ENCODE measurements around the gene AGBL4. TPM values are rescaled to one million over a fixed set of nuclear protein-coding genes. Genes with fewer than 3 reads are reported as not detected.

The AGBL4 gene
- total RNA-seq, 1 donor from 2014 or later: not detected

GRCh38 chr1:48576565-48576964 is 1447.2 kb downstream of the AGBL4 start:
- no peak for DNase-seq

- DNase-seq: peak; percentile 75
Observed at GRCh38 chr1:48572646-48573258, 1451.0 kb downstream of the AGBL4 start.

GRCh38 chr1:48572134-48572533 is 1451.6 kb downstream of the AGBL4 start:
- DNase-seq: no peak

- peak; percentile 2 for DNase-seq
Observed at GRCh38 chr1:48571303-48571987, 1452.3 kb downstream of the AGBL4 start.

- no peak for DNase-seq
Observed at GRCh38 chr1:48570568-48570967, 1453.2 kb downstream of the AGBL4 start.

- DNase-seq: no peak
Observed at GRCh38 chr1:48568501-48568900, 1455.3 kb downstream of the AGBL4 start.

GRCh38 chr1:48566492-48566891 is 1457.3 kb downstream of the AGBL4 start:
- DNase-seq: no peak

GRCh38 chr1:48563021-48563420 is 1460.7 kb downstream of the AGBL4 start:
- DNase-seq: no peak

GRCh38 chr1:48561444-48561843 is 1462.3 kb downstream of the AGBL4 start:
- no peak for DNase-seq

- no peak for DNase-seq
Observed at GRCh38 chr1:48560577-48560976, 1463.2 kb downstream of the AGBL4 start.

GRCh38 chr1:48560116-48560515 is 1463.6 kb downstream of the AGBL4 start:
- no peak for DNase-seq

GRCh38 chr1:48558366-48558765 is 1465.4 kb downstream of the AGBL4 start:
- DNase-seq: no peak

- no peak for DNase-seq
Observed at GRCh38 chr1:48556186-48556850, 1467.4 kb downstream of the AGBL4 start.

GRCh38 chr1:48555271-48555670 is 1468.5 kb downstream of the AGBL4 start:
- DNase-seq: no peak

- peak; percentile 8 for DNase-seq
Observed at GRCh38 chr1:48552903-48553606, 1470.7 kb downstream of the AGBL4 start.

GRCh38 chr1:48552420-48552819 is 1471.3 kb downstream of the AGBL4 start:
- DNase-seq: peak; percentile 17

GRCh38 chr1:48548985-48549384 is 1474.8 kb downstream of the AGBL4 start:
- no peak for DNase-seq

- DNase-seq: no peak
Observed at GRCh38 chr1:48547561-48548220, 1476.1 kb downstream of the AGBL4 start.

- no peak for DNase-seq
Observed at GRCh38 chr1:48543854-48544253, 1479.9 kb downstream of the AGBL4 start.

- no peak for DNase-seq
Observed at GRCh38 chr1:48540587-48540986, 1483.2 kb downstream of the AGBL4 start.

GRCh38 chr1:48536477-48536876 is 1487.3 kb downstream of the AGBL4 start:
- no peak for DNase-seq

- DNase-seq: no peak
Observed at GRCh38 chr1:48532976-48533375, 1490.8 kb downstream of the AGBL4 start.

Measured in tongue (tissue), 2 donors.